Transverse colon (tissue), 3 donors: ENCODE data around the gene CDK17.

Experiments used
- CTCF ChIP-seq, 5 experiments: fragments of 200-600 bp in 3 of 5; fragments of 450-650 bp in 2 of 5; sonication (generic) in 3 of 5; IDR thresholded peaks; 1 replicate in 2 of 5; 2 replicates in 3 of 5; pipeline ENCODE4 v1.5.1; 2016 to 2017; ENCODE audit warnings: antibody characterized with exemption in 5 of 5, inconsistent platforms in 3 of 5, mild to moderate bottlenecking in 2 of 5, moderate library complexity in 1 of 5
- POLR2A ChIP-seq: fragments of 450-650 bp; IDR thresholded peaks from one replicate; pipeline ENCODE4 v1.6.1; 2016; ENCODE audit warnings: antibody characterized with exemption, mild to moderate bottlenecking, moderate library complexity

- no peak for TF ChIP-seq POLR2A
- TF ChIP-seq CTCF (IDR thresholded peaks at IDR 0.05): no peak
Observed at GRCh38 chr12:96255077-96255476, 145.2 kb downstream of the CDK17 start.
